Measurements from ENCODE around the gene ILF2.

The ILF2 gene

GRCh38 chr1:153617663-153618062 lies 53.1 kb downstream of the ILF2 start:
- no peak overlapping the region for H3K27ac ChIP-seq

GRCh38 chr1:153616917-153617311 lies 53.9 kb downstream of the ILF2 start:
- Histone ChIP-seq H3K9ac (no peak overlapping the region), H3K4me2 (no peak overlapping the region)

More at GRCh38 chr1:153617663-153618062, 53.1 kb downstream of the ILF2 start:
- peaks cover 23% of the 10 kb centered on the region for H3K36me3 ChIP-seq
- H3K4me3 ChIP-seq: no peak overlapping the region
- peaks cover 12% of the 10 kb centered on the region; the same call in 1 of the 2 replicates for H3K9me3 ChIP-seq
- peak overlapping the region; percentile 59 for H3K4me2 ChIP-seq
- H3K9ac ChIP-seq: no peak overlapping the region; the same call in 1 of the 2 replicates
- H4K20me1 ChIP-seq: no peaks in the 10 kb centered on the region
- no peak for TF ChIP-seq Cebpa-rat (IDR thresholded peaks at IDR 0.05)
- no peaks in the 10 kb centered on the region for H3K27me3 ChIP-seq
- H3K4me1 ChIP-seq: peaks cover 50% of the 10 kb centered on the region

GRCh38 chr1:153616144-153616916 lies 54.5 kb downstream of the ILF2 start, which contains the start of gene S100A14:
TSS of gene S100A14 (minus strand) at chr1:153616325. CDS start at chr1:153615858, 467 bp downstream.
- Histone ChIP-seq H3K4me3 (no peak within 1 kb of the TSS), H3K27ac (peak within 1 kb of the TSS; percentile 55), H3K4me1 (peaks cover 37% of the 10 kb centered on the region), H4K20me1 (no peaks in the 10 kb centered on the region), H3K36me3 (peaks cover 23% of the 10 kb centered on the region), H3K27me3 (no peaks in the 10 kb centered on the region), H3K9me3 (peaks cover 12% of the 10 kb centered on the region; the same call in 1 of the 2 replicates), H3K4me2 (no peak within 1 kb of the TSS), H3K9ac (no peak within 1 kb of the TSS)
- TF ChIP-seq Cebpa-rat (IDR thresholded peaks at IDR 0.05): no peak

More at GRCh38 chr1:153616917-153617311, 53.9 kb downstream of the ILF2 start:
- no peaks in the 10 kb centered on the region for H4K20me1 ChIP-seq
- peaks cover 23% of the 10 kb centered on the region for H3K36me3 ChIP-seq
- peak overlapping the region; percentile 55 for H3K27ac ChIP-seq
- no peak for TF ChIP-seq Cebpa-rat (IDR thresholded peaks at IDR 0.05)
- H3K27me3 ChIP-seq: no peaks in the 10 kb centered on the region
- peaks cover 43% of the 10 kb centered on the region for H3K4me1 ChIP-seq
- peaks cover 12% of the 10 kb centered on the region; the same call in 1 of the 2 replicates for H3K9me3 ChIP-seq
- no peak overlapping the region for H3K4me3 ChIP-seq

GRCh38 chr1:153615406-153615805 lies 55.4 kb downstream of the ILF2 start:
- peaks cover 12% of the 10 kb centered on the region; the same call in 1 of the 2 replicates for H3K9me3 ChIP-seq
- no peaks in the 10 kb centered on the region for H3K27me3 ChIP-seq
- no peak overlapping the region for H3K4me3 ChIP-seq
- H3K9ac ChIP-seq: no peak overlapping the region
- TF ChIP-seq Cebpa-rat (IDR thresholded peaks at IDR 0.05): no peak
- no peaks in the 10 kb centered on the region for H4K20me1 ChIP-seq
- H3K36me3 ChIP-seq: peaks cover 20% of the 10 kb centered on the region
- H3K4me1 ChIP-seq: peaks cover 38% of the 10 kb centered on the region
- no peak overlapping the region for H3K4me2 ChIP-seq
- 0 out of 2 replicates have a peak overlapping the region, but pooled peaks have one; percentile 6 for H3K27ac ChIP-seq

- Histone ChIP-seq H4K20me1 (no peaks in the 10 kb centered on the region), H3K27ac (no peak overlapping the region), H3K9me3 (peaks cover 9% of the 10 kb centered on the region; the same call in 1 of the 2 replicates), H3K4me2 (peak overlapping the region; percentile 25), H3K27me3 (no peaks in the 10 kb centered on the region), H3K36me3 (peaks cover 15% of the 10 kb centered on the region), H3K9ac (no peak overlapping the region), H3K4me3 (no peak overlapping the region), H3K4me1 (peaks cover 43% of the 10 kb centered on the region)
- TF ChIP-seq Cebpa-rat (IDR thresholded peaks at IDR 0.05): no peak
Measured at GRCh38 chr1:153614906-153615305, 55.9 kb downstream of the ILF2 start.

- Histone ChIP-seq H3K27ac (peak overlapping the region; percentile 19; the same call in 1 of the 2 replicates), H3K36me3 (peaks cover 10% of the 10 kb centered on the region), H3K4me2 (peak overlapping the region; percentile 25), H3K4me3 (no peak overlapping the region), H3K9me3 (0 out of 2 replicates have a peak, but pooled peaks cover 3% of the 10 kb centered on the region), H3K27me3 (no peaks in the 10 kb centered on the region), H4K20me1 (no peaks in the 10 kb centered on the region), H3K4me1 (peaks cover 49% of the 10 kb centered on the region), H3K9ac (no peak overlapping the region)
- no peak for TF ChIP-seq Cebpa-rat (IDR thresholded peaks at IDR 0.05)
Measured at GRCh38 chr1:153614189-153614900, 56.4 kb downstream of the ILF2 start.

GRCh38 chr1:153613406-153613805 lies 57.4 kb downstream of the ILF2 start:
- H3K4me2 ChIP-seq: no peak overlapping the region
- no peak for TF ChIP-seq Cebpa-rat (IDR thresholded peaks at IDR 0.05)
- peaks cover under 1% of the 10 kb centered on the region; the same call in 1 of the 2 replicates for H3K36me3 ChIP-seq
- H3K4me1 ChIP-seq: peaks cover 52% of the 10 kb centered on the region
- no peaks in the 10 kb centered on the region for H4K20me1 ChIP-seq
- H3K4me3 ChIP-seq: no peak overlapping the region
- H3K27ac ChIP-seq: no peak overlapping the region
- no peak overlapping the region for H3K9ac ChIP-seq
- H3K9me3 ChIP-seq: no peaks in the 10 kb centered on the region
- H3K27me3 ChIP-seq: no peaks in the 10 kb centered on the region

- H3K4me1 ChIP-seq: peaks cover 52% of the 10 kb centered on the region
- H3K4me2 ChIP-seq: no peak within 1 kb of the TSS
Measured at GRCh38 chr1:153612755-153613331, 58.0 kb downstream of the ILF2 start, which contains the start of gene S100A16. TSS of gene S100A16 (minus strand) at chr1:153613137. CDS start at chr1:153608151, 4,986 bp downstream.

GRCh38 chr1:153612111-153612754 lies 58.6 kb downstream of the ILF2 start:
- no peak overlapping the region for H3K4me2 ChIP-seq
- no peak overlapping the region for H3K4me3 ChIP-seq
- 0 out of 2 replicates have a peak overlapping the region, but pooled peaks have one; percentile 18 for H3K27ac ChIP-seq
- H3K27me3 ChIP-seq: no peaks in the 10 kb centered on the region
- H3K4me1 ChIP-seq: peaks cover 52% of the 10 kb centered on the region
- H3K9ac ChIP-seq: 0 out of 2 replicates have a peak overlapping the region, but pooled peaks have one; percentile 6
- TF ChIP-seq Cebpa-rat (IDR thresholded peaks at IDR 0.05): no peak
- H3K9me3 ChIP-seq: no peaks in the 10 kb centered on the region
- H3K36me3 ChIP-seq: no peaks in the 10 kb centered on the region
- no peaks in the 10 kb centered on the region for H4K20me1 ChIP-seq

More at GRCh38 chr1:153612755-153613331, 58.0 kb downstream of the ILF2 start, which contains the start of gene S100A16:
- Histone ChIP-seq H4K20me1 (no peaks in the 10 kb centered on the region), H3K9me3 (no peaks in the 10 kb centered on the region), H3K27ac (peak within 1 kb of the TSS; percentile 19; the same call in 1 of the 2 replicates), H3K9ac (0 out of 2 replicates have a peak within 1 kb of the TSS, but pooled peaks have one; percentile 6), H3K36me3 (no peaks in the 10 kb centered on the region), H3K4me3 (no peak within 1 kb of the TSS), H3K27me3 (no peaks in the 10 kb centered on the region)
- no peak for TF ChIP-seq Cebpa-rat (IDR thresholded peaks at IDR 0.05)
